SK-N-SH (cell line): ENCODE measurements around the gene FRS2.

Experiments
- CTCF ChIP-seq: fragments of 200-600 bp; sonication (generic); IDR thresholded peaks from 2 replicates; pipeline ENCODE4 v1.6.1; 2017; ENCODE audit warnings: antibody characterized with exemption, mild to moderate bottlenecking, moderate library complexity
- ELF1 ChIP-seq: IDR thresholded peaks from 2 replicates; pipeline ENCODE4 v1.4.0; 2012
- EP300 ChIP-seq, 2 experiments: IDR thresholded peaks; 2 replicates each; pipeline versions ENCODE4 v1.4.0 to v1.6.1; 2012; ENCODE audit warnings: borderline replicate concordance in 1 of 2, low read depth in 1 of 2, low read length in 1 of 2
- EZH2phosphoT487 ChIP-seq: fragments of 200-600 bp; sonication (generic); IDR thresholded peaks from 2 replicates; pipeline ENCODE4 v1.6.1; 2017; ENCODE audit warnings: low read depth, mixed run types, mild to moderate bottlenecking, antibody characterized with exemption, moderate library complexity, borderline replicate concordance
- NRF1 ChIP-seq: IDR thresholded peaks from 2 replicates; pipeline ENCODE4 v1.6.1; 2012; ENCODE audit warnings: low read depth, mild to moderate bottlenecking, low read length
- PBX3 ChIP-seq: IDR thresholded peaks from 2 replicates; pipeline ENCODE4; 2012
- POLR2AphosphoS5 ChIP-seq: IDR thresholded peaks from 2 replicates; pipeline ENCODE4 v1.6.1; 2012; ENCODE audit warnings: low read depth, low read length
- RAD21 ChIP-seq: IDR thresholded peaks from 2 replicates; pipeline ENCODE4 v1.6.1; 2012; ENCODE audit warnings: mild to moderate bottlenecking, low read length
- REST ChIP-seq: IDR thresholded peaks from 2 replicates; pipeline ENCODE4 v1.6.1; 2012; ENCODE audit warnings: mild to moderate bottlenecking, low read depth, low read length, moderate library complexity
- RFX5 ChIP-seq: IDR thresholded peaks from 2 replicates; pipeline ENCODE4 v1.6.1; 2012; ENCODE audit warnings: mild to moderate bottlenecking, improper control_type of control experiment, low read length
- USF1 ChIP-seq: IDR thresholded peaks from 2 replicates; pipeline ENCODE4 v1.4.0; 2012; ENCODE audit warnings: low read depth, borderline replicate concordance
- USF2 ChIP-seq: fragments of 150-350 bp; IDR thresholded peaks from 2 replicates; pipeline ENCODE4 v1.6.1; 2017; ENCODE audit warnings: antibody characterized with exemption, low read length, low read depth, borderline replicate concordance
- YY1 ChIP-seq: IDR thresholded peaks from 2 replicates; pipeline ENCODE4 v1.4.0; 2012; ENCODE audit warnings: low read depth, mild to moderate bottlenecking
- ZBTB33 ChIP-seq: IDR thresholded peaks from 2 replicates; pipeline ENCODE4 v1.4.0; 2012; ENCODE audit warnings: low read depth, borderline replicate concordance

GRCh38 chr12:69555461-69555860, 85.3 kb downstream of the FRS2 start:
- TF ChIP-seq YY1 = no peak
- TF ChIP-seq RFX5 = no peak
- no peak for TF ChIP-seq EZH2phosphoT487
- TF ChIP-seq CTCF = no peak
- no peak for TF ChIP-seq USF1
- TF ChIP-seq PBX3 = no peak
- no peak for TF ChIP-seq RAD21
- TF ChIP-seq USF2 = no peak
- no peak for TF ChIP-seq REST
- TF ChIP-seq EP300 (IDR thresholded peaks at IDR 0.05; ENCODE audit: borderline replicate concordance in 1 of 2, low read depth in 1 of 2, low read length in 1 of 2) = peak in 1 of 2 experiments; percentile 32; a peak in 1 of 4 replicates
- TF ChIP-seq POLR2AphosphoS5 = no peak; the same call in 1 of the 2 replicates
- no peak for TF ChIP-seq ELF1
- TF ChIP-seq ZBTB33 = no peak
- TF ChIP-seq NRF1 = no peak
